Measurements from ENCODE around the gene POGK. TPM values are rescaled to one million over a fixed set of nuclear protein-coding genes. Genes with fewer than 3 reads are reported as not detected.

Gene POGK
- total and polyA plus RNA-seq, 10 of the 15 experiments (the other 5 are each of a cell fraction or from before 2014, with no cell fraction given), result 5.3 to 34.6 (median 18.7) TPM

- TF ChIP-seq POU2F2 (IDR thresholded peaks at IDR 0.05; ENCODE audit: borderline replicate concordance, low read depth, low read length), result no peak
- TF ChIP-seq NBN (IDR thresholded peaks at IDR 0.05), result no peak
- TF ChIP-seq CBX5 (IDR thresholded peaks at IDR 0.05; ENCODE audit: low read depth), result no peak
- no peak for TF ChIP-seq BRCA1 (IDR thresholded peaks at IDR 0.05; ENCODE audit: low read depth, low read length)
- TF ChIP-seq LARP7 (IDR thresholded peaks at IDR 0.05), result no peak
- TF ChIP-seq BACH1 (IDR thresholded peaks at IDR 0.05; ENCODE audit: borderline replicate concordance), result no peak
- TF ChIP-seq, protein P1, sequence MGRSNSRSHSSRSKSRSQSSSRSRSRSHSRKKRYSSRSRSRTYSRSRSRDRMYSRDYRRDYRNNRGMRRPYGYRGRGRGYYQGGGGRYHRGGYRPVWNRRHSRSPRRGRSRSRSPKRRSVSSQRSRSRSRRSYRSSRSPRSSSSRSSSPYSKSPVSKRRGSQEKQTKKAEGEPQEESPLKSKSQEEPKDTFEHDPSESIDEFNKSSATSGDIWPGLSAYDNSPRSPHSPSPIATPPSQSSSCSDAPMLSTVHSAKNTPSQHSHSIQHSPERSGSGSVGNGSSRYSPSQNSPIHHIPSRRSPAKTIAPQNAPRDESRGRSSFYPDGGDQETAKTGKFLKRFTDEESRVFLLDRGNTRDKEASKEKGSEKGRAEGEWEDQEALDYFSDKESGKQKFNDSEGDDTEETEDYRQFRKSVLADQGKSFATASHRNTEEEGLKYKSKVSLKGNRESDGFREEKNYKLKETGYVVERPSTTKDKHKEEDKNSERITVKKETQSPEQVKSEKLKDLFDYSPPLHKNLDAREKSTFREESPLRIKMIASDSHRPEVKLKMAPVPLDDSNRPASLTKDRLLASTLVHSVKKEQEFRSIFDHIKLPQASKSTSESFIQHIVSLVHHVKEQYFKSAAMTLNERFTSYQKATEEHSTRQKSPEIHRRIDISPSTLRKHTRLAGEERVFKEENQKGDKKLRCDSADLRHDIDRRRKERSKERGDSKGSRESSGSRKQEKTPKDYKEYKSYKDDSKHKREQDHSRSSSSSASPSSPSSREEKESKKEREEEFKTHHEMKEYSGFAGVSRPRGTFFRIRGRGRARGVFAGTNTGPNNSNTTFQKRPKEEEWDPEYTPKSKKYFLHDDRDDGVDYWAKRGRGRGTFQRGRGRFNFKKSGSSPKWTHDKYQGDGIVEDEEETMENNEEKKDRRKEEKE (IDR thresholded peaks at IDR 0.05), result no peak
- no TSS peak for BruUV-seq (replicated peaks)
These were observed 50.5 kb downstream of the POGK start for GRCh38 chr1:166889776-166890175.

More at GRCh38 chr1:166889776-166890175, 50.5 kb downstream of the POGK start:
- Histone ChIP-seq H3K9ac (ENCODE audit: control insufficient read depth, insufficient read depth, low read length) (no peak overlapping the region), H3K27me3 (replicated peaks in 1 of 2; ENCODE audit: control insufficient read depth in 2 of 2, insufficient read depth in 2 of 2, low read length in 1 of 2) (no peaks in the 10 kb centered on the region; a peak in 2 of 4 replicates), H3K9me3 (replicated peaks; ENCODE audit: control insufficient read depth, insufficient read depth, low read length) (no peaks in the 10 kb centered on the region), H2AFZ (ENCODE audit: control insufficient read depth, low read depth, low read length) (no peak overlapping the region), H3K4me1 (ENCODE audit: control insufficient read depth, insufficient read depth, low read length) (peaks cover 3% of the 10 kb centered on the region; the same call in 1 of the 2 replicates), H3K79me2 (ENCODE audit: control insufficient read depth, insufficient read depth, low read length) (no peaks in the 10 kb centered on the region), H3K4me2 (ENCODE audit: control insufficient read depth, insufficient read depth) (no peak overlapping the region), H3K27ac (ENCODE audit: control insufficient read depth, insufficient read depth) (no peak overlapping the region), H3K4me3 (no peak overlapping the region), H4K20me1 (ENCODE audit: control insufficient read depth, insufficient read depth) (no peaks in the 10 kb centered on the region), H3K36me3 (ENCODE audit: control insufficient read depth in 2 of 2, insufficient read depth in 2 of 2, low read length in 1 of 2) (no peaks in the 10 kb centered on the region)
- FAIRE-seq (no peak), DNase-seq (ENCODE audit: low read depth, low spot score) (no peak), ATAC-seq (no peak)
- intact Hi-C loops (cut with micrococcal nuclease; ENCODE audit: unreplicated experiment), result no loop called here
- ChIA-PET CTCF (no interaction called here), SMC1A (ENCODE audit: uncharacterized antibody, unreplicated experiment) (no interaction called here), RAD21 (ENCODE audit: unreplicated experiment) (no interaction called here), POLR2A (no interaction called here)
- in situ Hi-C loops (cut with MboI), result no loop called here
